Adipocyte (in vitro differentiated cells): Measurements from ENCODE around the gene A4GNT.
"Not testable (repeated sequence)": the region's sequence is repeated elsewhere in the genome, so short reads cannot be mapped to it uniquely, and the experiment has no call there.

Experiments used
- DNase-seq: peaks from one replicate; pipeline ENCODE4 v3.0.0-alpha.2; 2015; ENCODE audit warnings: low read depth
- H3K27me3 ChIP-seq: replicated peaks from 2 replicates; pipeline ENCODE4 v1.7.0; 2013; ENCODE audit warnings: mild to moderate bottlenecking, low read length, moderate library complexity; ENCODE audit not compliant: control insufficient read depth, insufficient read depth
- H3K36me3 ChIP-seq: 2 replicates; pipeline ENCODE4 v1.7.0; 2013; ENCODE audit warnings: low read length, mild to moderate bottlenecking, moderate library complexity; ENCODE audit not compliant: control insufficient read depth, insufficient read depth, severe bottlenecking
- H3K4me1 ChIP-seq: 2 replicates; pipeline ENCODE4 v1.7.0; 2013; ENCODE audit warnings: mild to moderate bottlenecking, low read length, moderate library complexity; ENCODE audit not compliant: control insufficient read depth, insufficient read depth
- H3K4me3 ChIP-seq: 2 replicates; pipeline ENCODE4 v1.7.0; 2013; ENCODE audit warnings: mild to moderate bottlenecking, low read length, moderate library complexity
- H3K9ac ChIP-seq: 2 replicates; pipeline ENCODE4 v1.7.0; 2013; ENCODE audit warnings: mild to moderate bottlenecking, low read length, moderate library complexity
- H3K9me3 ChIP-seq: 2 replicates; pipeline ENCODE4 v1.7.0; 2013; ENCODE audit warnings: mild to moderate bottlenecking, low read length, moderate library complexity; ENCODE audit not compliant: control insufficient read depth

The A4GNT gene

GRCh38 chr3:138132239-138132638, at the start of gene A4GNT:
Gene A4GNT (minus strand): TSS chr3:138132390. CDS start chr3:138131256, 1,134 bp downstream.
- no peaks in the 10 kb centered on the region for H3K4me1 ChIP-seq

GRCh38 chr3:138180375-138181029, 48.3 kb upstream of the A4GNT start:
- DNase-seq = peak; percentile 38
- Histone ChIP-seq H3K4me3 (no peak overlapping the region), H3K4me1 (peaks cover 2% of the 10 kb centered on the region)

More at GRCh38 chr3:138132239-138132638, at the start of gene A4GNT:
- no peaks in the 10 kb centered on the region for H3K36me3 ChIP-seq
- H3K9ac ChIP-seq = no peak within 1 kb of the TSS
- DNase-seq = no peak
- H3K9me3 ChIP-seq = no peaks in the 10 kb centered on the region
- no peak within 1 kb of the TSS for H3K4me3 ChIP-seq
- no peaks in the 10 kb centered on the region for H3K27me3 ChIP-seq

GRCh38 chr3:138174421-138175131, 42.4 kb upstream of the A4GNT start, which contains the start of gene DBR1:
Gene DBR1 (minus strand): TSS chr3:138174921. CDS start chr3:138174795, 126 bp downstream.
- peaks cover 23% of the 10 kb centered on the region for H3K36me3 ChIP-seq
- peak; percentile 95 for DNase-seq
- H3K27me3 ChIP-seq = no peaks in the 10 kb centered on the region
- H3K9ac ChIP-seq = peak within 1 kb of the TSS; percentile 89
- no peaks in the 10 kb centered on the region for H3K9me3 ChIP-seq
- peaks cover 3% of the 10 kb centered on the region for H3K4me1 ChIP-seq
- H3K4me3 ChIP-seq = peak within 1 kb of the TSS; percentile 91

More at GRCh38 chr3:138180375-138181029, 48.3 kb upstream of the A4GNT start:
- Histone ChIP-seq H3K9me3 (no peaks in the 10 kb centered on the region), H3K27me3 (no peaks in the 10 kb centered on the region), H3K9ac (no peak overlapping the region), H3K36me3 (no peaks in the 10 kb centered on the region)

GRCh38 chr3:138173769-138174420, 41.7 kb upstream of the A4GNT start:
- Histone ChIP-seq H3K4me3 (peak overlapping the region; percentile 91), H3K27me3 (no peaks in the 10 kb centered on the region), H3K4me1 (peaks cover 3% of the 10 kb centered on the region), H3K36me3 (peaks cover 30% of the 10 kb centered on the region), H3K9me3 (no peaks in the 10 kb centered on the region), H3K9ac (peak overlapping the region; percentile 89)
- DNase-seq = peak; percentile 24

GRCh38 chr3:138172625-138173024, 40.4 kb upstream of the A4GNT start:
- Histone ChIP-seq H3K4me3 (no peak overlapping the region), H3K27me3 (no peaks in the 10 kb centered on the region), H3K4me1 (peaks cover 3% of the 10 kb centered on the region), H3K9me3 (no peaks in the 10 kb centered on the region), H3K9ac (no peak overlapping the region), H3K36me3 (peaks cover 35% of the 10 kb centered on the region)
- no peak for DNase-seq

- Histone ChIP-seq H3K36me3 (peaks cover 78% of the 10 kb centered on the region), H3K27me3 (no peaks in the 10 kb centered on the region), H3K9me3 (no peaks in the 10 kb centered on the region)
Observed at GRCh38 chr3:138165061-138165460, 32.9 kb upstream of the A4GNT start.

GRCh38 chr3:138157743-138158142, 25.6 kb upstream of the A4GNT start:
- Histone ChIP-seq H3K9me3 (peaks cover 7% of the 10 kb centered on the region), H3K36me3 (peaks cover 26% of the 10 kb centered on the region), H3K9ac (no peak overlapping the region), H3K4me3 (no peak overlapping the region), H3K27me3 (no peaks in the 10 kb centered on the region), H3K4me1 (no peaks in the 10 kb centered on the region)
- no peak for DNase-seq

More at GRCh38 chr3:138165061-138165460, 32.9 kb upstream of the A4GNT start:
- Histone ChIP-seq H3K4me1 (no peaks in the 10 kb centered on the region), H3K4me3 (no peak overlapping the region), H3K9ac (no peak overlapping the region)
- no peak for DNase-seq

GRCh38 chr3:138154534-138154933, 22.3 kb upstream of the A4GNT start:
- Histone ChIP-seq H3K36me3 (no peaks in the 10 kb centered on the region), H3K4me3 (no peak overlapping the region), H3K27me3 (no peaks in the 10 kb centered on the region), H3K9me3 (peaks cover 7% of the 10 kb centered on the region), H3K9ac (no peak overlapping the region), H3K4me1 (no peaks in the 10 kb centered on the region)
- no peak for DNase-seq

GRCh38 chr3:138148503-138148902, 16.3 kb upstream of the A4GNT start:
- H3K36me3 ChIP-seq = no peaks in the 10 kb centered on the region
- H3K4me1 ChIP-seq = no peaks in the 10 kb centered on the region
- no peaks in the 10 kb centered on the region for H3K27me3 ChIP-seq
- H3K9ac ChIP-seq = no peak overlapping the region
- H3K9me3 ChIP-seq = no peaks in the 10 kb centered on the region
- H3K4me3 ChIP-seq = no peak overlapping the region
- no peak for DNase-seq

GRCh38 chr3:138142181-138142580, 10.0 kb upstream of the A4GNT start:
- H3K27me3 ChIP-seq, H3K9ac ChIP-seq, H3K4me1 ChIP-seq, H3K36me3 ChIP-seq, DNase-seq, H3K4me3 ChIP-seq, H3K9me3 ChIP-seq: not testable (repeated sequence)

- H3K9ac ChIP-seq = no peak overlapping the region
- H3K9me3 ChIP-seq = no peaks in the 10 kb centered on the region
- no peaks in the 10 kb centered on the region for H3K36me3 ChIP-seq
- H3K4me3 ChIP-seq = no peak overlapping the region
- no peaks in the 10 kb centered on the region for H3K27me3 ChIP-seq
- H3K4me1 ChIP-seq = peaks cover 2% of the 10 kb centered on the region
- no peak for DNase-seq
Observed at GRCh38 chr3:138140940-138141339, 8.8 kb upstream of the A4GNT start.
